HFFc6 (cell line): Measurements from ENCODE around the gene LRRC15. TPM values are rescaled to one million over a fixed set of nuclear protein-coding genes. Genes with fewer than 3 reads are reported as not detected.

Experiments
- DNase-seq: peaks from one replicate; pipeline ENCODE4 v3.0.0-alpha.2; 2018
- H3K27ac Mint-ChIP-seq: 2 replicates; pipeline ENCODE4 v1.8.0; 2020; ENCODE audit warnings: mild to moderate bottlenecking, mixed read lengths
- H3K27me3 Mint-ChIP-seq: 2 replicates; pipeline ENCODE4 v1.8.0; 2021; ENCODE audit warnings: mild to moderate bottlenecking, moderate library complexity, mixed read lengths; ENCODE audit not compliant: insufficient read depth
- H3K36me3 Mint-ChIP-seq: 2 replicates; pipeline ENCODE4 v1.8.0; 2021; ENCODE audit warnings: low read depth, mixed read lengths
- H3K4me1 Mint-ChIP-seq: 2 replicates; pipeline ENCODE4 v1.8.0; 2020; ENCODE audit warnings: low read depth, mixed read lengths
- H3K4me3 Mint-ChIP-seq: 2 replicates; pipeline ENCODE4 v1.8.0; 2020; ENCODE audit warnings: mild to moderate bottlenecking, moderate library complexity, mixed read lengths
- H3K9me3 Mint-ChIP-seq: 2 replicates; pipeline ENCODE4 v1.8.0; 2020; ENCODE audit warnings: mild to moderate bottlenecking, mixed read lengths
- total RNA-seq, 6 experiments: library from RNA; stranded (reverse); fragmentation: NEBNext Ultra II Directional; extraction: Animal tissue kit (Norgen Biotek cat#: 25700); gene quantifications; 2 replicates in 1 of 6; 3 replicates in 5 of 6; pipeline ENCODE4 v1.2.3, GENCODE V29; 2021
- TF ChIP-seq, protein P1 (sequence below): fragments of 200-600 bp; sonication (generic); IDR thresholded peaks from 2 replicates; pipeline ENCODE4 v1.5.0; 2021; ENCODE audit warnings: antibody characterized with exemption, mild to moderate bottlenecking

LRRC15 gene
- total RNA-seq, 6 experiments from 2014 or later, result 130 to 211 (median 176) TPM

DNA sequence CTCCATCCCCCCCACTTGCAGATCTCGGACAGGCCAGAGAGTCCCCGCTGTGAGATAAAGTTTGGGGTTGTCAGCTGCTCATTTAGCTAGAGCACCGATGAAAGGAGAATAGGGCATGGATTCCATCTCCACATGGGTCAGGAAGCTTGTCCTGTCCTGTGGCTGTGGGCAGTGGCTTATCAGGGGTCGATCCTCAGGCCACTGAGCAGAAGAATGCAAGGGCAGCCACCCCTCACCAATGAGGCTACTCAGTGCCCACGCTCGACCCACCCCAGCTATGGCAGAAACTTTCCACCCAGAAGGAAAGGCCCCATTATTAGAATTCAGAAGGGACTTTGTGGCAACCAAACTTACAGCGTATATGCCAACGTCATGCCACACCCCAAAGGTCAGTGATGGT lies 61.7 kb downstream of the LRRC15 start:
- TF ChIP-seq, protein P1, sequence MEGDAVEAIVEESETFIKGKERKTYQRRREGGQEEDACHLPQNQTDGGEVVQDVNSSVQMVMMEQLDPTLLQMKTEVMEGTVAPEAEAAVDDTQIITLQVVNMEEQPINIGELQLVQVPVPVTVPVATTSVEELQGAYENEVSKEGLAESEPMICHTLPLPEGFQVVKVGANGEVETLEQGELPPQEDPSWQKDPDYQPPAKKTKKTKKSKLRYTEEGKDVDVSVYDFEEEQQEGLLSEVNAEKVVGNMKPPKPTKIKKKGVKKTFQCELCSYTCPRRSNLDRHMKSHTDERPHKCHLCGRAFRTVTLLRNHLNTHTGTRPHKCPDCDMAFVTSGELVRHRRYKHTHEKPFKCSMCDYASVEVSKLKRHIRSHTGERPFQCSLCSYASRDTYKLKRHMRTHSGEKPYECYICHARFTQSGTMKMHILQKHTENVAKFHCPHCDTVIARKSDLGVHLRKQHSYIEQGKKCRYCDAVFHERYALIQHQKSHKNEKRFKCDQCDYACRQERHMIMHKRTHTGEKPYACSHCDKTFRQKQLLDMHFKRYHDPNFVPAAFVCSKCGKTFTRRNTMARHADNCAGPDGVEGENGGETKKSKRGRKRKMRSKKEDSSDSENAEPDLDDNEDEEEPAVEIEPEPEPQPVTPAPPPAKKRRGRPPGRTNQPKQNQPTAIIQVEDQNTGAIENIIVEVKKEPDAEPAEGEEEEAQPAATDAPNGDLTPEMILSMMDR, result no peak
- Mint-ChIP-seq H3K36me3 (no peaks in the 10 kb centered on the region), H3K27me3 (peaks cover 21% of the 10 kb centered on the region), H3K4me3 (no peak overlapping the region), H3K27ac (no peak overlapping the region), H3K4me1 (peaks cover 6% of the 10 kb centered on the region), H3K9me3 (no peaks in the 10 kb centered on the region)
- no peak for DNase-seq

DNA sequence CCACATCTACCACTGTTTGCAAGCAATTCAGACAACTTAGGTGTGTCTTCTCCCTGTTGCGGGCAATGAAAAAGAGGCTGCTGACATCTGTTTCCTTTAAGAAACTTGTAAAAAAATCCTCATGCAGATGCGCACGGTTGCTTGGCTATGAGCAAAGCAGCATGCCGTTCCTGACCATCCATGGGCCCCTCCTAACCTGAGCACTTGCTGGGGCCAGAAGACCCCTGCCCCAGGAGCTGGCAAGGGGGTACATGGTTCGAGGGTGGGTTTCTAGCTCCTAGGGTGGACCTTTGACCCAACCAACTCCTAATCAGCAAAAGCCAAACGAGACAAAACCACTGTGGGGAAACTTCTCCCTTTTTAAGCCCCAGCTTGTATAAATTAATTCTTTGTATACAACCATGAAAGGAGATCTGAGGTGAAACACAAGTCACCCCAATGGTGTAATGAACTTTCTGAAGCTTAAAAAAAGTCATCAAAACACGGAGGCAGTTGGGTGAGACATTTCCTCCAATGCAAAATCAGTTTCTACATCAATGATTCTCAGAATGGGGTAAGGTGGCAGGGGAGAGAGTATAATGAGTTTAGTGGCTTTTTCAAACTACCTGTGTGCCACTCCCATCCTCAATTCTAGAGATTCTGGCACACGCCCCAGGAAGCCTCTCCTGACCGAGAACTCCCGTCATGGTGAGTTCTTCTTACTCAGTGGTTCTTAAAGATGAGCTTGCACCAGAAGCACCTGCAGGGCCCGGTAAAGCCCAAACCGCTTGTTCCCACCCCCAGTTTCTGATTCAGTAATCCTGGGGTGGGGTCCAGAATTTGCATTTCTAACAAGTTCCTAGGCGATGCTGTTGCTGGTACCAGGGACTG lies 62.5 kb downstream of the LRRC15 start:
- no peaks in the 10 kb centered on the region; the same call in 1 of the 2 replicates for H3K4me1 Mint-ChIP-seq
- DNase-seq, result no peak
- no peaks in the 10 kb centered on the region for H3K9me3 Mint-ChIP-seq
- H3K36me3 Mint-ChIP-seq, result no peaks in the 10 kb centered on the region
- H3K4me3 Mint-ChIP-seq, result no peak overlapping the region
- no peak overlapping the region for H3K27ac Mint-ChIP-seq
- H3K27me3 Mint-ChIP-seq, result peaks cover 17% of the 10 kb centered on the region
- TF ChIP-seq, protein P1, result no peak

DNA sequence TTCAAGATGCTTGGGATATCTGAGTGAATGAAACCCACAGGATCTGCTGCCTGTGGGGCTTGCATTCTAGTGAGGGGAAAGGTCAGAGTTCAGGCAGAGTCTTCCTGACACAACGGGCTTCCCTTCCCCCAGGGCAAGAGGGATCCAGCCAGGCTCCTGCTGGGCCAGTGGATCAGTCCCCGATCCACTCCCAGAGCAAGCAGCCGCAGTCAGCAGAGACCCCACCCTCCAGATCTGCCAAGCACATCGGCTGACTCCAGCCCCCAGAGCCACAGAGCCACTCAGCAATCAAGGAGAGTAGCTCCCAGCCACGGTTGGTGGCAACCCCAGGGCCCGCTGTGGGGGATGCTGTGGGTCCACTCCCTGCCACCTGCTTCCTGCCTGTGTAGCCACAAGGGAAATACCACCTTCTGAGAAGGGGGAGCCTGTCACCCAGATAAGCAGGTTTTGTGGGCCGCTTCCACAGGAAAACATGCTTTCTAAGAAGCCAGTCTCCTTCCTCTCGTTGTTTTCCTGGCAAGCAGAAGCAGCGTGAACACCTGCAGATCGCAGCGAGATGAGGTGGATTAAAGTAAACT lies 63.3 kb downstream of the LRRC15 start:
- H3K4me3 Mint-ChIP-seq, result no peak overlapping the region
- no peaks in the 10 kb centered on the region; the same call in 1 of the 2 replicates for H3K4me1 Mint-ChIP-seq
- TF ChIP-seq, protein P1, result no peak
- H3K27ac Mint-ChIP-seq, result no peak overlapping the region
- no peaks in the 10 kb centered on the region for H3K9me3 Mint-ChIP-seq
- DNase-seq, result no peak
- no peaks in the 10 kb centered on the region for H3K36me3 Mint-ChIP-seq
- peaks cover 17% of the 10 kb centered on the region for H3K27me3 Mint-ChIP-seq

DNA sequence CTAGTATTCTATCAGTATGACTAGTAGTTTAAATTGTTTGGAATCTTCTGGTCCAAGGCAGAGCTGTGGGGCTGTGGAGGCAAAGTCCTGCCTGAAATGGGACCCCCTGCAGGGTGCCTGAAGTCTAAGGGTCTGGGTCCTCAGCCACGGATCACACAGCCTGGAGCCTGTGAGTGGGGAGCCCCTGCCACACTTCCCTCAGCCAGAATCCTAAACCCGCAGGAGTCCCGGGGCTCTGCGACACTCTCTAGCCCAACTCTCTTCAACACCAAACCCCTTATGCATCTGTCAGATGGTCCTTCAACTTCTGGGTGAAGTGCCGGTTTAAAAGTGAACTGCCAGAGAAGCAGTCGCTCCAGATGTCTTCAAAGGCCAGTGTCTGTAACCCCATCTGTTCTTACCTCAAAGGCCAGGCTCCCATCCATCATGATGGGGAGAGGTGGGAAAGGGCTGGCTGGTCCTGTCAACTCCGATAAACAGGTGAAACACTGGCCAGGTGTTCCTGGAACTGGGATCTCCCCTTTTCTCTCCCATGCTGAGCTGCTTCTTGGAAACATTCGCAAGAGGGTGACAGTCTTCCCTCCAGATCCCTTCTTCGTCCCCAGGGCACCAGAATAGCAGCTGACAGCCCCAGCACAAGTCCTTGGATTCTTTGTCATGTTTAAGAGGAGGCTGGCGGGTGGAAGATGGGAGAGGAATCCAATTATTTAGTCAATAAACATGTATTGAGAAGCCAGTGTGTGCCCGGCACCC lies 64.0 kb downstream of the LRRC15 start:
- TF ChIP-seq, protein P1, result no peak
- H3K27me3 Mint-ChIP-seq, result peaks cover 12% of the 10 kb centered on the region
- H3K4me1 Mint-ChIP-seq, result no peaks in the 10 kb centered on the region; the same call in 1 of the 2 replicates
- H3K36me3 Mint-ChIP-seq, result no peaks in the 10 kb centered on the region
- no peak overlapping the region for H3K27ac Mint-ChIP-seq
- H3K9me3 Mint-ChIP-seq, result no peaks in the 10 kb centered on the region
- H3K4me3 Mint-ChIP-seq, result no peak overlapping the region
- no peak for DNase-seq

Other genes starting within 250 kb of the LRRC15 start
- gene HES1, start 233.6 kb downstream of the LRRC15 start, total RNA-seq, result 10 to 100 TPM in 4 of 6 experiments, 1 to 10 TPM in 2; 4.8 to 15.1 (median 13.4) TPM
- under 1 TPM; 0.24 to 0.56 (median 0.35) TPM for gene CPN2, start 18.4 kb downstream of the LRRC15 start, total RNA-seq
- under 1 TPM in 1 of 6 experiments, not detected in 5; 0.05 TPM for gene GP5, start 29.5 kb upstream of the LRRC15 start, total RNA-seq
- 100 to 1,000 TPM; 114 to 123 (median 117) TPM for gene ATP13A3, start 117.3 kb upstream of the LRRC15 start, total RNA-seq